ENCODE data around the gene MKNK1.

MKNK1 gene

GRCh38 chr1:46517010-46517600, 87.0 kb downstream of the MKNK1 start:
- no peak overlapping the region for H3K4me3 ChIP-seq (ENCODE audit: low read depth, low read length)
- no peak for DNase-seq (ENCODE audit: low read depth)
- TF ChIP-seq CTCF (conservative IDR thresholded peaks at IDR 0.05; ENCODE audit: low read depth, low read length), result no peak

- no peak for TF ChIP-seq CTCF (conservative IDR thresholded peaks at IDR 0.05; ENCODE audit: low read depth, low read length)
- DNase-seq (ENCODE audit: low read depth), result no peak
- no peak overlapping the region for H3K4me3 ChIP-seq (ENCODE audit: low read depth, low read length)
Observed at GRCh38 chr1:46516200-46516950, 87.7 kb downstream of the MKNK1 start.

GRCh38 chr1:46515576-46515975, 88.5 kb downstream of the MKNK1 start:
- TF ChIP-seq CTCF (conservative IDR thresholded peaks at IDR 0.05; ENCODE audit: low read depth, low read length), result no peak
- DNase-seq (ENCODE audit: low read depth), result no peak
- H3K4me3 ChIP-seq (ENCODE audit: low read depth, low read length), result no peak overlapping the region

- no peak for DNase-seq (ENCODE audit: low read depth)
- TF ChIP-seq CTCF (conservative IDR thresholded peaks at IDR 0.05; ENCODE audit: low read depth, low read length), result no peak
- H3K4me3 ChIP-seq (ENCODE audit: low read depth, low read length), result no peak overlapping the region
Observed at GRCh38 chr1:46513536-46513935, 90.5 kb downstream of the MKNK1 start.

- no peak for TF ChIP-seq CTCF (conservative IDR thresholded peaks at IDR 0.05; ENCODE audit: low read depth, low read length)
- no peak for DNase-seq (ENCODE audit: low read depth)
- H3K4me3 ChIP-seq (ENCODE audit: low read depth, low read length), result no peak overlapping the region
Observed at GRCh38 chr1:46512792-46513190, 91.3 kb downstream of the MKNK1 start.

- TF ChIP-seq CTCF (conservative IDR thresholded peaks at IDR 0.05; ENCODE audit: low read depth, low read length), result no peak
- DNase-seq (ENCODE audit: low read depth), result no peak
- H3K4me3 ChIP-seq (ENCODE audit: low read depth, low read length), result no peak overlapping the region
Observed at GRCh38 chr1:46512135-46512791, 91.8 kb downstream of the MKNK1 start.
